GM18861 (cell line): ENCODE measurements around the gene PLAU.
"Not testable (repeated sequence)": the region's sequence is repeated elsewhere in the genome, so short reads cannot be mapped to it uniquely, and the experiment has no call there.

Experiments used
- ATAC-seq: cut with Tn5 transposase; IDR thresholded peaks from one replicate; pipeline ENCODE4 v1.9.1; 2021; ENCODE audit not compliant: unreplicated experiment

PLAU gene

DNA sequence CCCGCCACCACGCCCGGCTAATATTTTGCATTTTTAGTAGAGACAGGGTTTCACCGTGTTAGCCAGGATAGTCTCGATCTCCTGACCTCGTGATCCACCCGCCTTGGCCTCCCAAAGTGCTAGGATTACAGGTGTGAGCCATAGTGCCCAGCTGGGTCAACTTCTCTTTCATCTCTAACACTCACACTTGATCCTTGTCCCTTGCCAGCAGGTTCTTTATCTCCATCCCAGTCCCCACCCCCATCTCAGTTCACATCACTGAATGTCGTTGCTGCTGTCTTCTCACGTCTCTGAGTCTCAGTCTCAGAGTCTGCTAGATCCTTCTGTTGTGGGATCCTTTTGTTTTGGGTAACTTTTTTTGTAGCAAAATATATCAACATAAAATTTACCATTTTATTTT is 15.6 kb upstream of the PLAU start:
- ATAC-seq = not testable (repeated sequence)

DNA sequence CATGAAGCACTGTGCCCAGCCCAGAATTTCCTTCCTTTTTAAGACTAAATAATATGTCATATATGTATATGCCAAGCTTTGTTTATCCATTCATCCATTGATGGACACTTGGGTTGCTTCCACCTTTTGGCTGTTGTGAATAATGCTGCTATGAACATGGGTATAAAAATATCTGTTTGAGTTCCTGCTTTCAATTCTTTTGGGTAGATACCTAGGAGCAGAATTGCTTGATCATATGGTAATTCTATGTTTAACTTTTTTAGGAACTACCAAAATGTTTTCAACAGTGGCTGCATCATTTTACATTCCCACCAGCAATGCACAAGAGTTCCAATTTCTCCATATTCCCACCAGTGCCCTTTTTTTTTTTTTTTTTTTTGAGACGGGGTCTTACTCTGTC is 13.2 kb upstream of the PLAU start:
- ATAC-seq = no peak

DNA sequence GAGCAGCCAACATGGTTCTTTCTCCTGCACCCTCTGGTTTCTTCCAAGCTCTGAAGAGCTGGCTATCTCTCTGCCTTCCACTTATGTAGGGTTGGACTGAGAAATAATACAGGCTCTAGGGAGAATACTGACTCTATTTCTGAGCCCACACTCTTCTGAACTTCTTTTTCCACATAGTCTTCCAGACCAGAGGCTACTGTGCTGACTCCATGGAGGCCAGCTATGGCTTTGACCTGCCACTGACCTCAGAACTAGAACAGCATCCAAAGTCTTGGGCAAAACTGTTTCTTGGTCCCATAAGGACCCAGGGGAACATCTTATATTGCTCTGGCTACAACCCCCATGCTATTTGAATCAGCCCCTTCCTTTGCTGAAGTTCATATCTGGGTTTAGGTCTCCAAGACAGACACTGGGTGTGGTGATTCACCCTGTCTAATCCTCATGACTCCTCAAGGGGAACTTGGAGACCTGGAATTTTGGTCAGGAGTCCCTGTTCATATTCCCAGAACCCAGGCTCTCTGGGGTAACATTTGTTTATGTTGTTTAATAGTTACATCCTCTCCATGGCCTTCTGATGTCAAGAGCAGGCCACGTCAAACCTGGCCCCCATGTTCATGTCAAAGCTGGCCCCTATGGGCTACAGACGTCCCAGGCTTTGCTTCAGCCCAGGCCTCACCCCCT is 12.1 kb upstream of the PLAU start:
- ATAC-seq = no peak

DNA sequence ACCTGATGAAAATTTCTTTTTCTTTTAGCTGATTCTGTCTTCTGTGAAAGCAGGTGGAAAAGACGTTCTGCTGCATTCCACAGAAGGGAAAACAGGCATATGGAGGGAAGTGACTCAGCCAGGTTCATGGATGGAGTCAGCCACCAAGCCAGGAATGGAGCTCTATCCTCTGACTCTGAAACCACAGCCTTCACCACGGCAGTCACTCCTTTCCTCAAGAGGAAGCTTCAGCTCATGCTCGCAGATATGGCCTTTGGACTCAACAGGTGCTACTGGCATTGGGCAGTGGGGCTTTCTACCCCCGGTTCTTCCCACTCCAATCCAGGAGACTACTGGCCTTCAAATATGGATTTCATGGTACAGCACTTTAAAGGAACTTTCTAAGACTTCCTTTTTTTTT is 11.5 kb upstream of the PLAU start:
- no peak for ATAC-seq

DNA sequence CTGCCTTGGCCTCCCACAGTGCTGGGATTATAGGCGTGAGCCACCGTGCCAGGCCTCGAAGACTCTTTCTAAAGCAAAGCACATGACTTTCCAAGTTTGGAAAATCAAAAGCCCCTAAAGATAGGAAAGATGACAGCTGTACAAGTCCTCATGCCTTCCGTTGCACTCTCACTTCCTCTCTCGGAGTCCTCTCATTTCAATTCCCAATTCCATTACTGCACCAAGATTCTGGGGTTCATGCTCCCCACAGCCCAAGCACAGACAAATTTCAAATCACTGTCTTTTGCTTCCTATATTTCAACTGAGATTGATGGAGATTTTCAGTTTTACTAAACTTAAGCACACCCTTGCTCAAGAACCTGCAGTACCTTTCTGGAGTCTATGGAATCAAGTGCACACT is 10.9 kb upstream of the PLAU start:
- ATAC-seq = no peak

DNA sequence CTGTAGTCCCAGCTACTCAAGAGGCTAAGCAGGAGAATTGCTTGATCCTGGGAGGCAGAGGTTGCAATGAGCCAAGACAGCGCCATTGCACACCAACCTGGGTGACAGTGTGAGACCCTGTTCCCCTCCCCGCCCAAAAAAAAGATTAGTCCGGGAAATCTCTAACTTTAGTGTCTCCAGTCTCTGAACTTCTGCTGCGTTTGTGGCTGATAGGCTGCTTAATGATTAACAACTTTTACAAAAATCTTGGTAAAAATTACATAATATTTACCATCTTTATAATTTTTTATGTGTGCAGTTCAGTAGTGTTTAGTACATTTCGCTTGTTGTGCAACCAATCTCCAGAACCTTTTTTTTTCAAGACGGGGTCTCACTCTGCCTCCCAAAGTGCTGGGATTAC is 9.7 kb upstream of the PLAU start:
- ATAC-seq = no peak

DNA sequence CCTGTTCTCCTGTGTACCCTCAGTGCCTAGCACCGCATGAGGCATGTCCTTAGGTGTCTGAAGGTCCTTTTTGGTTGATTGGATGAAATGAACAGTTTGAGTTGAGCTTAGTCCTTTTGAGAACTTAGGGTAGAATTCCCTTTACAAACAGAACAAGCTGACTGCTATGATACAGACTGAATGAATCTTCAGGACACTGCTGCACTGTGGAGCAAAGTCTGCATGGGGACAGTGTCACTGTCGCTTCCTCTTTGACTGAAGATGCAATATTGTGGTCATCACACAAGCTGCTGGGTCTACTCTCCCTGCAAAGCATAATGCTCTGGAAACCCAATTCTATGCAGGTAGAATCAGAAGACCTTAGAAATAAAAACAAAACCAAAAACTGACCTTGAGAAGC is 8.6 kb upstream of the PLAU start:
- no peak for ATAC-seq

DNA sequence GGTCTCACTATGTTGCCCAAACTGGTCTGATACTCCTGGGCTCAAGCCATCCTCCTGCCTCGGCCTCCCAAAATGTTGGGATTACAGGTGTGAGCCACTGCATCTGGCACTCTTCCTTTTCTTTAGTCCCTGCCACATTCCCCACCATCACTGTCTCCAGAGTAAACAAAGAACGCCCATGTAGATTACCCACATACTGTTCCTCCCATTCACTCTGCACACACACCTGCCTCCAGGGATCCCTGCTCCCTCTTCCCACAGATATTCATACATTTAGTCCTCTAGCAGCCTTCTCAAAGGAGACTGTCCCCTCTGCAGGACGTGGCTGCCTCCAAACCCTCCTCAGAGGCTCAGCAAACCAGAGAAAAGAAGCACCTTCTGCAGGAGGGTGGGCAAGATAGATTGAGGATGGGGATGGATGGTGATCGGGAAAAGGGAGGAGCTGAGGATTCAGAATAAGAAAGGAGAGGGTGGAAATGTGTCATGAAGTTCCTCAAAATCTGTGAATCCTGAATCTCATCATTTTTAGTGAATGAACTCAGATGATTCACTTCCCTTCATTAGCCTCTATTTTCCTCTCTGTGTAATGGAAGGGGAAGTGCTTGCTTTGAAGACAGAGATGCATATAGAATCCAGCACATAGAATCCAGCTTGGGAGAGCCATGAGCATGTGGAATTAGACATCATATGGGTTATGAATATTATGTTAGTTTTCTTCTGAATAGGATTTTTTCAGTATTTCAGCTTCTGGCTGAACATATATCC is 5.5 kb upstream of the PLAU start:
- no peak for ATAC-seq

DNA sequence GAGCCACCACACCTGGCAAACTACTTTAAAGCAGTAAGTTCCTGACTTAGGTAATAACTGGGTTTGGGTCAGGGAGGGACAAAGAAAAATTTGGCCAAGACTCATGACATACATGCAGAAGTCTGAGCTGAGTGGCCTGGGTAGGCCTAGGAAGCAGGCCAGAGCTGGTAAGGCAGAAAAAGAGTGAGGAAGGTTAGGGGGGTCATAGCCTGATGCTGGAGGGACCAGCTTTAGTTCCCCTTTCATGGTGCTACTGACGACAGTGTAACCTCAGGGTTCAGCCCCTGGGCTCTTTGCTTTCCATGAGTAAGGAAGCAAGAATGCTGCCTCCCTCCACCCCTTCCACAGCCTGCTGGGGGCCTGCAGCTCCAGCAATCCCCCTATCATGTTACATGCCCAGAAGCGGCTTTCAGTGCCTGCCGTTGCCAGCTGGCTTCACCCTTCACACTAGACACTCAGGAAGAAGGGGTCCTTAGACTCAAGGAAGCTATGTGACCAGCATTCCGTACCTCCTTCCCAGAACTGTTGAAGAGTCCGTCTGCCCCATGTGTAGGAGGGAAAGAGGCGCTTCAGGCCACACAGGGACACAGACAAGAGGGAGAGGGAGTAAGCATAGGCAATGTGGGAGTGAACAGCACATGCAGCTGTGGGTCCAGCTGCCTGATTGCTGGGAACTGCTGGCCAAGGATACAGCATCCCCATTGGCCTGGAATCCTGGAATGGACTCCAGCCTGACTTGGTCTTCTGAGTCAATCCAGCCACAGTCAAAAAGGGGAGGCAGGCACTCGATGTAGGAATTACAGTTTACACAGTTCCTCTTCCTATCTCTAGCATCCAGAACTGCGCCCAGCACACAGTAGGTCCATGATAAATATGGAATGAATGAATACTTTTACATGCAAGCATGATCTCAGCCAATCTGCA is 4.1 kb upstream of the PLAU start:
- no peak for ATAC-seq

DNA sequence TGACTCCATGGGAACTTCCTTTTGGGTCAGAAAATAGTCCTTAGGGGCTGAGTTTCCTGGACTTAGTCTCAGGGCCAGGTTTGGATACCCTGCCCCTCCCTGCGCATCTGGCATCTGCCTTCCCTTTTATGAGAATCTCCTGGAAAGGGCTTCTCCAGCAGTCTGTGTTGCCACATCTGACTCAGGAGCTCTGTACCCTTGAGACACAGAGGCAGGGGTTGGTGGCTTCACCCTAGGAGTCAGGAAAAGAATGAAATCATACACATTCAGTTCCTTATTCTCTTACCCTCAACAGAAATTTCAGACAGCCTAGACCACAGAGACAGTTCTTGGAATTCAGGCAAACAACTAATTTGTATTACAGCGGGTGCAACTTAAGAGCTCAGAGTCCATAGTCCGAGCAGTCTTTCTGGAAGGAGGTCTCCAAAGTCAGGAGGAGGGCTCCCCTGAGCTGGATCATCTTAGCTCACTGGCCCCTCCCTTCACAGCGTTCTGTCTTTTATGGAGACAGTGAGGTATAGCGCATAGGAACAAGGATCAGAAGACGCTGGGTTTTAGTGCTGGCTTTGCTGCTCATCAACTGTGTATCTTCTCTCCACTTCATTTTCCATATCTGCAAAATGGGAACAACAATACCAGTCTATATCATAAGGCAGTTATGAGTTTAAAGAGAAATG is 3.0 kb upstream of the PLAU start:
- no peak for ATAC-seq

DNA sequence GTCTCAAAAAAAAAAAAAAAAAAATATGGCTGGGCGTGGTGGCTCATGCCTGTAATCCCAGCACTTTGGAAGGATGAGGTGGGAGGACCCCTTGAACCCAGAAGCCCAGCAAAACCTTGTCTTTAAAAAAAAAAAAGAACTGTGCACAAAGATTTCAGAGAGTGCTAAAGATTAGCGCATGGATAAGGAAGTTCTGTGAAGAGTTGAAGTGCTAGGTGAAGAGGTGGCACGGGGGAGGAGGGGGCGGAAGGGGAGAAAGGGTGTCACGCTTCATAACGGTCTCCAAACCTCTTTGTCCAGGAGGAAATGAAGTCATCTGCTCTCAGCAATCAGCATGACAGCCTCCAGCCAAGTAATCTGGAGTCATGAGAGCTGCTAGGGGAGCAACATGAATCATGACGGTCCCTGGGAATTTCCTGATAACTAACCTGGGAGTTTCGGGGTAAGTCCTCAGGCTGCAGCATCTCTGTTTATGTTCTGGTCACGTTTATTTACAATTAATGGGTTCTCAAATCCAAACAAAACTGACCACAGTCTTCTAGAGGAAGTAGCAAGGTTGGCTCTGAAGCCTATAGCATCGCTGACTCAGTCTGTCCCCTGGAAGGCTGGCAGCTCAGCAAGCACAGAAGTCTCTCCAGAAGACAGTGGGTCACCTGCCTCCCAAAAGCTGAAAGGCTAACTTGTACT is 1.9 kb upstream of the PLAU start:
- no peak for ATAC-seq

DNA sequence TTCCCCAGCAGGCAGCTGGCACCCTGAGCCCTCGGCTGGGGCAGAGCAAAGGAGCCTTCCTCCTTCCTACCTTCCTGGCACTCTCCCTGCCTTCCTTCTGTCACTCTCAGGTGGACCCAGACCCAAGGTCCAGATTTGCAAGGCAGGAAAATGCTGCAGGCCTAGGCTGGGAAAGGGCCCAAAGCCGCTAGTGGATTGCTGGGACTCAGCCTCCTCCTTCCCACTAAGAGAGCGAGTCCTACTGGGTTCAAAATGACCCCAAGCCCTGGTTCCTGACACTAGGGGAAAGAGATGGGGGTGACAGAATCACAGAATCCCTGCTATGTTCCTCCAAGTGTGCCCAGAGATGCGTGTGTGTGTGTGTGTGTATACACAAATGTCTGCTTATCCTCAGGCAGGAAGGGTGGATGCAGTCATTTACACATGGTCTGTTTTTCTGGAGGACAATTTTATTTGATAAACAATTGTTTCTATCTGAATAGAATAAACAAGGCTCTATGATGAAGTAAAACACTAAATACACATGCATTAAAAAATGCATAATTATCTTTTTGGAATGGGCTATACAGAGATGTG is 1.3 kb upstream of the PLAU start:
- ATAC-seq = no peak

DNA sequence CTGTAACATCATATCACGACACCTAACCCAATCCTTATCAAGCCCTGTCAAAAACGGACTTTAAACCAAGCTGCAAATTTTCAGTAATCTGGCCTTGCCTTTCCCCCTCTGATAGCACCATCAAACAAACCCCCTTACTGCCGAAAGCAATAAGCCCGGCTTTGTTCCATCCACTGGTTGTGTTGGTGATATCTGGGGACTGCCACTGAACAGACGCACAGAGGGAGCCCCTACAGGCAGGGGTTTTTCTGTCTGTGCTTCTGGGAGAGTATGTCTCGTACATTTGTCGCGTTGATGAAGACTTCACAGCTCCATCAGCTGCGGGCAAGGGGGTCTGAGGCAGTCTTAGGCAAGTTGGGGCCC is 550 bp upstream of the PLAU start:
- no peak for ATAC-seq

DNA sequence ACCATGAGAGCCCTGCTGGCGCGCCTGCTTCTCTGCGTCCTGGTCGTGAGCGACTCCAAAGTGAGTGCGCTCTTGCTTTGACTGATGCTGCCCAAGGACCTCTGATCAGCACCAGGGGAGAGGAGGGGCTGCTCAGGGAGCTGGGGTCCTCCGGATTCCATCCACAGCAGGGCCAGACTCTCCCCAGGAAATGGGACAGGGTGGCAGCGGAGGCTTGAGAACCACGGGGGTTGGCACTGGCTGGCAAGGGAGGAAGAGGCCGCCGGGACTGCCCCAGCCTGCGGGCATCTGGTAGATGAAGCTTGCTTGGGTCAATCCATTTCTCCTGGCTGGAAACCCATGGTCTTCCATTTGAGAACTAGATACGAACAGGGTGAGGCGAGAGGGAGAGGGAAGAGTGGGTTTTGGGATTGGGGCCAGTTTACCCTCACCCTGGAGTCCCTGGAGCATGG is 647 bp downstream of the PLAU start:
- ATAC-seq = no peak

DNA sequence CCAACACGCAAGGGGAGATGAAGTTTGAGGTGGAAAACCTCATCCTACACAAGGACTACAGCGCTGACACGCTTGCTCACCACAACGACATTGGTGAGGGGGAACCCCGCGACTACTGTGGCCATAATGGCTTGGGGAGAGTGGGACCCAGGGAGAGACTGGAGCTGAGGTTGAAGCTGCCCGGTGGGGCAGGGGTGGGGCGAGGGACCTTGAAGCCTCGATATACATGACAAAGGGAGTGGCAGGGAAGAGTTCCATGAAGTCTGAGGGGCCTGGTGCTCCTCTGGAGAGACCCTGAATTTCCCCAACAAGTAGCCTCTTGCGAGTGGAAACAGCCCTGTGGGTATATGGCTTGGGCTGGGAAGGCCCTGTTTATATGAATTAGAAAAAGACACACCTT is 3.1 kb downstream of the PLAU start:
- ATAC-seq = no peak

DNA sequence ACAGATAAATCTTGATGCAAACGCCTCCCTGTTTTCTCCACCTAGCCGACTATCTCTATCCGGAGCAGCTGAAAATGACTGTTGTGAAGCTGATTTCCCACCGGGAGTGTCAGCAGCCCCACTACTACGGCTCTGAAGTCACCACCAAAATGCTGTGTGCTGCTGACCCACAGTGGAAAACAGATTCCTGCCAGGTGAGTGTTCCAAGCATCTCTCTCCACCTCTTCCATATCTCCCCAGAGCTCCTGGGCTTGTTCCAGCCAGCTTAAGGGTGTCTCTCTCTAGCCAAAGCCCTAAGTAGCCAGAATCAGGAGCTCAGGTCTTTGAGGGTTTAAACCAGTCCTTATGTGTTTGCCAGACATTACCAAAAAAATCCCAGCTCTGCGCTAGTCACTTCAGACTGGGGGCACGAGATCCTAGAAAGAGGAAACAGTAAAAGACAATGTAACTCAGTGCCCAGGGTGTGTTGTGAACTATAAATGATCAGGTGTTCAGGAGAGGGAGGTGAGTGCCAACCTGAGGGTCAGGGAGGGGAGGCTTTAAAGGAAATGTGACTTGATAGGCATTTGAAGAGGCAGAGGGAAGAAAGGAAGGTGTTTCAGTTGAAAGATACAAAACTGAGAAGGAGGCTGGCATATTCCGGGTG is 4.4 kb downstream of the PLAU start:
- no peak for ATAC-seq

DNA sequence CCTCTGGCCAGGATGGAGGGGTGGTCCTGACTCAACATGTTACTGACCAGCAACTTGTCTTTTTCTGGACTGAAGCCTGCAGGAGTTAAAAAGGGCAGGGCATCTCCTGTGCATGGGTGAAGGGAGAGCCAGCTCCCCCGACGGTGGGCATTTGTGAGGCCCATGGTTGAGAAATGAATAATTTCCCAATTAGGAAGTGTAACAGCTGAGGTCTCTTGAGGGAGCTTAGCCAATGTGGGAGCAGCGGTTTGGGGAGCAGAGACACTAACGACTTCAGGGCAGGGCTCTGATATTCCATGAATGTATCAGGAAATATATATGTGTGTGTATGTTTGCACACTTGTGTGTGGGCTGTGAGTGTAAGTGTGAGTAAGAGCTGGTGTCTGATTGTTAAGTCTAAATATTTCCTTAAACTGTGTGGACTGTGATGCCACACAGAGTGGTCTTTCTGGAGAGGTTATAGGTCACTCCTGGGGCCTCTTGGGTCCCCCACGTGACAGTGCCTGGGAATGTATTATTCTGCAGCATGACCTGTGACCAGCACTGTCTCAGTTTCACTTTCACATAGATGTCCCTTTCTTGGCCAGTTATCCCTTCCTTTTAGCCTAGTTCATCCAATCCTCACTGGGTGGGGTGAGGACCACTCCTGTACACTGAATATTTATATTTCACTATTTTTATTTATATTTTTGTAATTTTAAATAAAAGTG is 6.0 kb downstream of the PLAU start:
- peak; percentile 56 for ATAC-seq

DNA sequence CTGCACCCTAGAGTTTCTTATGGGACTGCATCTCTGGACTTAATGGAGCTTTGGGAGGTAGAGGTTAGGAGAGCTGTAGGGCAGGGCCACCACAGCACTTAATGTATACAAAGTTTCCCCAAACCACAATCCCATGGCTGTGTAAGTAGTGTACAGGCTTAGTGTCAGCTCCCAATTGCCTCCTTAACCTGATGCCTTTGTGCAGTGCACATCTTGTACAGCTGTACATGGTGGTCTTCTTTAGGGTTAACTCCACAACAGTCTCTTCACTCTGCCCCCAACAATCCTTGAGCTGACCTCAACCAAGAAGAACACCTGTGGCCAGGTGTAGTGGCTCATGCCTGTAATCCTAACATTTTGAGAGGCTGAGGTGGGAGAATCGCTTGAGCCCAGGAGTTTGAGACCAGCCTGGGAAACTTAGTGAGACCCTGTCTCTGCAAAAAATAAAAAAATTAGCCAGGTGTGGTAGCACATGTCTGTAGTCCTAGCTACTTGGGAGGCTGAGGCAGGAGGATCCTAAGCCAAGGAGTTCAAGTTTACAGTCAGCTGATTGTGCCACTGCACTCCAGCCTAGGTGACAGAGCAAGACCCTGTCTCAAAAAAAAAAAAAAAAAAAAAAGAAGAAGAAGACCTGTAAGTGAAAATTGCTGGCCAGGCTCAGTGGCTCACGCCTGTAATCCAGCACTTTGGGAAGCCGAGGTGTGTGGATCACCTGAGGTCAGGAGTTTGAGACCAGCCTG is 6.8 kb downstream of the PLAU start:
- no peak for ATAC-seq
